ENCODE data around the gene GSTK1.
"Not testable (repeated sequence)": the region's sequence is repeated elsewhere in the genome, so short reads cannot be mapped to it uniquely, and the experiment has no call there.

The GSTK1 gene

GRCh38 chr7:143279186-143280098 is 16.2 kb downstream of the GSTK1 start:
- DNase-seq, result no peak

- no peak for DNase-seq
Measured at GRCh38 chr7:143280160-143280559, 16.9 kb downstream of the GSTK1 start.

GRCh38 chr7:143280566-143280965 is 17.3 kb downstream of the GSTK1 start:
- DNase-seq, result no peak

DNA sequence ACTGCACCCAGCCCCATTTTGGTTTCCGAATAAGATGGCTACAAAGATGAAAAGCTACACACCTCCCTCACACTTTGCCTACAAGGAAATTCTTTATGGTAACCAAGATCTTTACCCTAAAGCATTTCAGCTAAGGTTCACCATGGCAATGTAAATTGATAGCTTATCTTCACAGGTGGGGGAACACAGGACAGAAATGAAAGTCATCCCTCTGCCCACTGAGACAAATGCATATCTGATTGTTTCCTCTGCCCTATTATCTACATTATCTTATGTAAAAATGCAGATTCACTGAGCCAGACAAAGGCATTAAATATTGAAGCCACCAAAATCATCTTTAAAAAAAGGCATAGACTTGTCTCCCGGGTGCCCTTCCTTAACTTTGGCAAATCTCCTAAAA is 18.3 kb downstream of the GSTK1 start:
- DNase-seq, result no peak

GRCh38 chr7:143282124-143282523 is 18.9 kb downstream of the GSTK1 start:
- DNase-seq, result no peak

DNA sequence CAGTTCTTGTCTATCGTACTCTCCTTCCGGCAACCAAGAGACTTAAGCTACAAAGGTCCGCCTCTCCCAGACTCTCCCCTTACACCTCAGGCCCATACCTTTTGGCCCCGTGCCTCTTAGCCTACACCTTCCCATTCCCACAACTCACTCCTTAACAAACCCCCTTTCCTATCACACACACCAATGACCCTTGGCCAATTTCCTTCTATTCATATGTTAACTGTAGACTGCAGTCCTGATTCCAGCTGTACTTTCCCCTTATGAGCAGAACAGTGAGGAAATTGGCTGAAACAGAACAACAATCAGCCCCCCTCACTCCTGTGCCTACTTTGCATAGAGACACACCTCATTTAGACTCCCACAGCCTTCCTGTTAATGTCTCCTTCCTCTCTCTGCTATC is 20.1 kb downstream of the GSTK1 start:
- no peak for DNase-seq

DNA sequence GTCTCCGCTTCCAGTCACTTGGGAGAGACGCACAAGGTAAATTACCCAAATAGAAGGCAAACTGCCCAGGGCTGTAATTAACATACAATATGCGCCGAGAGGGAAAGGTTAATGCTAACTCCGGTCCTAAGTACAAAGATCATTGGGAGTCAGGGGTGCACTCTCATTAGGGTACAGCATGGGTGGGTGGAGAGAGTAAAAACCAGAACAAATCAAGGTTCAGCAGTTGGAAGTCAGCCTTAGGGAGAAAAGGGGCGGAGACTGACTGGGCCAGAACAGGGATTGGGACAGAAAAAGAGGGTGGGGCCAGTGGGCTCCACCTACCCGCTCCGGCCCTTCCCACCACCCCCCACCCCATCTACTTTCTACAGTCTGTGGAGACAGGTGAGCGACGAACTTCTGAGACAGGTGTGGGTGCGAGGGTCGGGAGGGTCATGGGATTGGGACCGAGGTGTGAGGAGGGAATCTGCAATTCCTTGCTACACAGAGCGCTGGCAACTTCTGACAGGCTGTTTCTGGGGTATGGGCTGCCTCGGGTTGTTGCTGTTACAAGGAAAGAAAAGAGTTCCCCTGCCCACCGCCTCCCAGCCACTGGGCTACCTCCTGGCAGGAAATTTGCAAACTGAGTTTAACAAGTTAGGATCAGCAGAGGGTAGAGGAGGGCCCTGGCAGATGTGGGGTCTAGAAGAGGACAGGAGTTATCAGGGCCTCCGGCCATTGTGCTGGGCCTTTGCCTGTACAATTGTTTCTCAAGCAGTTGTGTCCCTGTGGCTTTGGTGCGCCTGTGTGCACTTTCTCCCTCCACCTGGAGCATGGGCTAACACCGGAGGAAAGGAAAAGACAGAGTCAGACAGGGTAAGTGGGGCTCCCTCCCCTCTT is 21.6 kb downstream of the GSTK1 start, which contains the start of gene TMEM139:
TMEM139 (plus strand) TSS at position 368 of the 879 bp plus-strand sequence. CDS start 1,000 bp downstream, outside the sequence.
- no peak for DNase-seq

DNA sequence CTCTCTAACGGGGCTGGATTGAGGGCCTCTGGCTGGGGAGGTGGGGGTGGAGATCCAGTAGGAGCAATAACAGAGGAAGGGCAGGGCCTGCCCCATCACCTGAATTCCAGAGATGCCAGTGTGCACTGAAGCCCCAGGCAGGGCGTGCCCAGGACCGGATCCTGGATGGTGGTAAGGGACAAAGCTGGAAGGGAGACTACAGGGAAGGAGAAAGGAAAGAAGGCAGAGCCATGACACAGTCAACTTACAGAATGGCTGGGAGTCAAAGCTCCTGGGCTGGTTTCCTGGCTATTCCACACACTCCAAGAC is 22.2 kb downstream of the GSTK1 start:
- no peak for DNase-seq

GRCh38 chr7:143285806-143286521 is 22.7 kb downstream of the GSTK1 start:
- no peak for DNase-seq

- DNase-seq, result no peak
Measured at GRCh38 chr7:143286522-143286890, 23.3 kb downstream of the GSTK1 start.

DNA sequence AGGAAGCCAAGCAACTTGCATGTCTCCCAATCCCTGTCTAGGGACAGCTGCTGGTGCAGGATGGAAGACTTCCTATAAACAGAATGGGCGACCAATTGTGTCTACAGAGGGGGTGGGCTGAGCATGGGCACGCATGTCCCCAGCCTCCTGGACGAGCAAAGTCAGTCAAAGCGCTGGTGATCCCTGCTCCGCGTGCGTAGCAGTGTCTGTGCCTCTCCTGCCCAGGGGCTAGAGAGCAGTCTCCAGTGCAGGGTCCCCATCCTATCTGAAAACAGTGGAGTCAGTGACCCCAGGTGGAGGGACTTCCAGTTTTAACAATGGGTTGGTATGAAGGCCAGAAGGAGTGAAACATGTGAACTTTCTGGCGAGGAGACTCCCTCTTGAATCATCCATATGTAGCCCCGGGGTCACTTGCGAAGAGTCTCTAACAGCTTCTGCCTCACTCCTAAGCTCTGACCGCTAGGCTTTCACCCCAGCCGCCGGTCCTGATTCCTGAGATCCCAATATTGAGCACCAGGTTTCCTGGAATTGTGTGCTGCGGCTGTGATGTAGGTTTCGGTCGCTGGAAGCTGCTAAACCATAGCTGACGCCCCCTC is 24.2 kb downstream of the GSTK1 start:
- DNase-seq, result no peak

GRCh38 chr7:143287935-143288826 is 24.9 kb downstream of the GSTK1 start, which contains the start of gene CASP2:
Gene CASP2 (plus strand): TSS chr7:143288351. CDS start chr7:143288456, 105 bp downstream.
- peak; percentile 78 to 93 for DNase-seq

DNA sequence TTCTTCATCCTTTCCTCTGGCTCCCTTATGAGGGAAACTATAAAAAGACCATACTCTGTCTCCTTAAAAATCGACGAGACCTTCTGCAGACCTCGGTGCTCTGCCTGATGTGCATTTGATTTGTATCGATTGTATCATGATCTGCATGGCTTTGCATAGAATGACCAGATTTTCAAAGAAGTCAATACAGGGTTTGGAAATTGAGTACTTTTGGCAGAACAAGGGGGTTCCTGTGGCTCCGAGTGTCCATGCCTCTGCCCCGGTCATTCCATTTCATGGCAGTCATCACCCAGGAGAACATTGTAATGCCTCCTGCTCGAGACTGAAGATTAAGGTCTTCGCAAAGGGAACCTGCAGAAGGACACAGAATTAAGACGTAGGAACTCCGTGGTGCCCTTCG is 25.6 kb downstream of the GSTK1 start:
- DNase-seq, result peak in 1 of 2 experiments; percentile 14

- no peak for DNase-seq
Measured at GRCh38 chr7:143289421-143289820, 26.2 kb downstream of the GSTK1 start.

DNA sequence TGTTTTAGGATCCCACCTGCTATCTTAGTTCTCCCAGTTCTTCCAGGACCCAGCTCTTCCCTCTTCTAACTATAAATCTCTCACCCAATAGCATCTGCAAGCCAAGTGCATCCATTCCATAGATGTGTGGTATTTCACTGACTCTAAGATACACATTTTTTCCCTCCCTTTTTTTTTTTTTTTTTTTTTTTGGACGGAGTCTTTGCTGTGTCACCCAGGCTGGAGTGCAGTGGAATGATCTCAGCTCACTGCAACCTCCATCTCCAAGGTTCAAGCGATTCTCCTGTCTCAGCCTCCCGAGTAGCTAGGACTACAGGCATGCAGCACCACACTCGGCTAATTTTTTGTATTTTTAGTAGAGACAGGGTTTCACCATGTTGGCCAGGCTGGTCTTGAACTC is 26.6 kb downstream of the GSTK1 start:
- DNase-seq, result not testable (repeated sequence)

- DNase-seq, result no peak
Measured at GRCh38 chr7:143290293-143290692, 27.1 kb downstream of the GSTK1 start.

DNA sequence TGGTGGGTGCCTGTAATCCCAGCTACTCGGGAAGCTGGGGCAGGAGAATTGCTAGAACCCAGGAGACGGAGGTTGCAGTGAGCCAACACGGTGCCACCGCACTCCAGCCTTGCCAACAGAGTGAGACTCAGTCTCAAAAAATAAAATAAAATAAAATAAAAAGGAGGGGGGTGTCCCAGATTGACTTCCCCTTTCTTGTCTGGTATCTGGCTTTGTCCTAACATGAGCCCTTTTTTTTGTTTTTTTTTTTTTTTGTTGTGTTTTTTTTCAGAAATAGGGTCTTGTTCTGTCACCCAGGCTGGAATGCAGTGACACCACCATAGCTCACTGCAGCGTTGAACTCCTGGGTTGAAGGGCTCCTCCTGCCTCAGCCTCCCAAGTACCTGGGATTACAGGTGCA is 29.6 kb downstream of the GSTK1 start:
- no peak for DNase-seq

- DNase-seq, result no peak
Measured at GRCh38 chr7:143295870-143296269, 32.6 kb downstream of the GSTK1 start.

DNA sequence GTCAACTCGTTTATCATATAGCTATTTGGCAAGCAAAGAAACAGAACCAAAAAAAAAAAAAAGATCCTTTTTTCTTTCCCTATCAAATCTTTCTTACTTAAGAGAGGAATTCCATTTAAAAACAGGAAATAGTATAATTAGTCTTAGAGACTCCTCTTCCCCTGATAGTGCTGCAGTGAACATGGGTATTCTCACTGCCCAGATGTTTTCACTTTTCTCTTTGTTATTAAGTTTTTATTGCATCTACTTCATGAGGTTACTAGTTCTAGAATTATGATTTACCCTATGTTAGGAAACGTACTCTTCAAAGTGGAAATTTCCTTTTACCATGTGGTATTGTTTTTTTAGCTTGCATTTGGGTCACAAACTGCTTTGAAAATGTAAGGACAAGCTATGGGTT is 33.4 kb downstream of the GSTK1 start:
- DNase-seq, result no peak

DNA sequence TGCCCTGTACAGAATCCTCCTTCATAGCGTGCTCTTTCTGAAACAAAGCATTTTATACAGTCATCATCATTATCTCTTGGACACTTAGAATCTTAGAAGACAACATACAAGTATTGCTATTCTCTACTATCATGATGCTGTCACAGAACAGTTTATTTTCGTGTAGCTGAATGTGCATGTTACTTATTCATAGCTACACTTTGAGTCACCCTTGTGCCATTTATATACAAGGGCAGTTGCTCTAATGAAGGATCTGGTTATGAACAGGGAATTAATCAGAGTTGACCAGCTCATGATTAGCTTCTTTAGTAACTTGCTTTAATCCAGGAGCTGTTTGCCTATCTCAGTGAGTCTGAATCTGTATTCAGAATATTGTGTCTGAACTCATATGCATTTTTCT is 36.1 kb downstream of the GSTK1 start:
- DNase-seq, result no peak

DNA sequence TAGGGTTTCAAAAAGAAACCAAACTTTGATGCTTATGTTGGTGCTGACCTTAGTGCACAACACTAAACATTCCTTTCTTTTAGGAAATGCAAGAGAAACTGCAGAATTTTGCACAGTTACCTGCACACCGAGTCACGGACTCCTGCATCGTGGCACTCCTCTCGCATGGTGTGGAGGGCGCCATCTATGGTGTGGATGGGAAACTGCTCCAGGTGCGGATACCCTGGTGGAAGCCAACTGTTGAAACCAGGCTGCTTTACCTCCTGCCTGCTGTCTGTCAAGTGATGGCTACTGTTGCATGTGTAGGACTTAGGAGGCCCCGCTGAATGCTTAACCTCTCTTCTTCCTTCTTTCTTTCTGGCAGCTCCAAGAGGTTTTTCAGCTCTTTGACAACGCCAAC is 36.6 kb downstream of the GSTK1 start:
- no peak for DNase-seq

Measured in NCI-H446 (cell line).